ENCODE results near the gene CD300LD. TPM values are rescaled to one million over a fixed set of nuclear protein-coding genes. Genes with fewer than 3 reads are reported as not detected.

Gene CD300LD
- total RNA-seq, 1 experiment from 2014 or later = not detected

- no TSS peak for BruUV-seq (replicated peaks)
- DNase-seq (ENCODE audit: low read depth, low spot score) (no peak), ATAC-seq (no peak)
- ChIA-PET CTCF (interaction anchor here (0.5 kb wide), 1 partner anchor 44 kb away, joined by 3 read pairs; no protein-coding TSS in a partner anchor), POLR2A (no interaction called here)
- H3K27me3 ChIP-seq (ENCODE audit: control insufficient read depth, insufficient read depth, low read length) = peaks cover 2% of the 10 kb centered on the region; the same call in 1 of the 2 replicates
- intact Hi-C loops (cut with micrococcal nuclease; ENCODE audit: unreplicated experiment) (no loop called here), in situ Hi-C loops (cut with HindIII; ENCODE audit: low pct_unique_long_range_greater_than_20kb, low sequenced_read_pairs) (no loop called here)
- H3K27ac ChIP-seq (ENCODE audit: low read length) = no peak overlapping the region
- no peak for TF ChIP-seq POLR2AphosphoS5 (IDR thresholded peaks at IDR 0.05; ENCODE audit: low read depth, low read length)
- no peak for TF ChIP-seq SIN3A (IDR thresholded peaks at IDR 0.05; ENCODE audit: borderline replicate concordance, insufficient read depth, low read depth, low read length)
- TF ChIP-seq, protein P1, sequence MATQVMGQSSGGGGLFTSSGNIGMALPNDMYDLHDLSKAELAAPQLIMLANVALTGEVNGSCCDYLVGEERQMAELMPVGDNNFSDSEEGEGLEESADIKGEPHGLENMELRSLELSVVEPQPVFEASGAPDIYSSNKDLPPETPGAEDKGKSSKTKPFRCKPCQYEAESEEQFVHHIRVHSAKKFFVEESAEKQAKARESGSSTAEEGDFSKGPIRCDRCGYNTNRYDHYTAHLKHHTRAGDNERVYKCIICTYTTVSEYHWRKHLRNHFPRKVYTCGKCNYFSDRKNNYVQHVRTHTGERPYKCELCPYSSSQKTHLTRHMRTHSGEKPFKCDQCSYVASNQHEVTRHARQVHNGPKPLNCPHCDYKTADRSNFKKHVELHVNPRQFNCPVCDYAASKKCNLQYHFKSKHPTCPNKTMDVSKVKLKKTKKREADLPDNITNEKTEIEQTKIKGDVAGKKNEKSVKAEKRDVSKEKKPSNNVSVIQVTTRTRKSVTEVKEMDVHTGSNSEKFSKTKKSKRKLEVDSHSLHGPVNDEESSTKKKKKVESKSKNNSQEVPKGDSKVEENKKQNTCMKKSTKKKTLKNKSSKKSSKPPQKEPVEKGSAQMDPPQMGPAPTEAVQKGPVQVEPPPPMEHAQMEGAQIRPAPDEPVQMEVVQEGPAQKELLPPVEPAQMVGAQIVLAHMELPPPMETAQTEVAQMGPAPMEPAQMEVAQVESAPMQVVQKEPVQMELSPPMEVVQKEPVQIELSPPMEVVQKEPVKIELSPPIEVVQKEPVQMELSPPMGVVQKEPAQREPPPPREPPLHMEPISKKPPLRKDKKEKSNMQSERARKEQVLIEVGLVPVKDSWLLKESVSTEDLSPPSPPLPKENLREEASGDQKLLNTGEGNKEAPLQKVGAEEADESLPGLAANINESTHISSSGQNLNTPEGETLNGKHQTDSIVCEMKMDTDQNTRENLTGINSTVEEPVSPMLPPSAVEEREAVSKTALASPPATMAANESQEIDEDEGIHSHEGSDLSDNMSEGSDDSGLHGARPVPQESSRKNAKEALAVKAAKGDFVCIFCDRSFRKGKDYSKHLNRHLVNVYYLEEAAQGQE (IDR thresholded peaks at IDR 0.05; ENCODE audit: insufficient read depth in 1 of 2, low read depth in 2 of 2, low read length in 1 of 2) = no peak
- no peak for TF ChIP-seq TCF7L2 (IDR thresholded peaks at IDR 0.05; ENCODE audit: low read depth, low read length)
- TF ChIP-seq, protein P2, sequence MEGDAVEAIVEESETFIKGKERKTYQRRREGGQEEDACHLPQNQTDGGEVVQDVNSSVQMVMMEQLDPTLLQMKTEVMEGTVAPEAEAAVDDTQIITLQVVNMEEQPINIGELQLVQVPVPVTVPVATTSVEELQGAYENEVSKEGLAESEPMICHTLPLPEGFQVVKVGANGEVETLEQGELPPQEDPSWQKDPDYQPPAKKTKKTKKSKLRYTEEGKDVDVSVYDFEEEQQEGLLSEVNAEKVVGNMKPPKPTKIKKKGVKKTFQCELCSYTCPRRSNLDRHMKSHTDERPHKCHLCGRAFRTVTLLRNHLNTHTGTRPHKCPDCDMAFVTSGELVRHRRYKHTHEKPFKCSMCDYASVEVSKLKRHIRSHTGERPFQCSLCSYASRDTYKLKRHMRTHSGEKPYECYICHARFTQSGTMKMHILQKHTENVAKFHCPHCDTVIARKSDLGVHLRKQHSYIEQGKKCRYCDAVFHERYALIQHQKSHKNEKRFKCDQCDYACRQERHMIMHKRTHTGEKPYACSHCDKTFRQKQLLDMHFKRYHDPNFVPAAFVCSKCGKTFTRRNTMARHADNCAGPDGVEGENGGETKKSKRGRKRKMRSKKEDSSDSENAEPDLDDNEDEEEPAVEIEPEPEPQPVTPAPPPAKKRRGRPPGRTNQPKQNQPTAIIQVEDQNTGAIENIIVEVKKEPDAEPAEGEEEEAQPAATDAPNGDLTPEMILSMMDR (IDR thresholded peaks at IDR 0.05) = no peak
- no peaks in the 10 kb centered on the region for H3K4me1 ChIP-seq (ENCODE audit: control insufficient read depth, insufficient read depth, low read length)
- no peaks in the 10 kb centered on the region for H3K9me3 ChIP-seq (ENCODE audit: control insufficient read depth, insufficient read depth, low read depth, low read length)
- H3K4me3 ChIP-seq (ENCODE audit: low read depth in 2 of 2, low read length in 2 of 2) = no peak overlapping the region
- no peaks in the 10 kb centered on the region for H3K36me3 ChIP-seq (ENCODE audit: control insufficient read depth, insufficient read depth, low read length)
Measured at GRCh38 chr17:74542727-74543383, 49.2 kb downstream of the CD300LD start.

- intact Hi-C loops (cut with micrococcal nuclease; ENCODE audit: unreplicated experiment) = no loop called here
- H3K9me3 ChIP-seq (ENCODE audit: control insufficient read depth, insufficient read depth, low read depth, low read length) = no peaks in the 10 kb centered on the region
Measured at GRCh38 chr17:74542166-74542565, 49.9 kb downstream of the CD300LD start.

More at GRCh38 chr17:74542166-74542565, 49.9 kb downstream of the CD300LD start:
- Histone ChIP-seq H3K36me3 (ENCODE audit: control insufficient read depth, insufficient read depth, low read length) (no peaks in the 10 kb centered on the region), H3K4me3 (ENCODE audit: low read depth in 2 of 2, low read length in 2 of 2) (no peak overlapping the region), H3K4me1 (ENCODE audit: control insufficient read depth, insufficient read depth, low read length) (no peaks in the 10 kb centered on the region), H3K27me3 (ENCODE audit: control insufficient read depth, insufficient read depth, low read length) (peaks cover 2% of the 10 kb centered on the region; the same call in 1 of the 2 replicates), H3K27ac (ENCODE audit: low read length) (no peak overlapping the region)
- no peak for ATAC-seq
- in situ Hi-C loops (cut with HindIII; ENCODE audit: low pct_unique_long_range_greater_than_20kb, low sequenced_read_pairs) = no loop called here
- TF ChIP-seq TCF7L2 (IDR thresholded peaks at IDR 0.05; ENCODE audit: low read depth, low read length) (no peak), SIN3A (IDR thresholded peaks at IDR 0.05; ENCODE audit: borderline replicate concordance, insufficient read depth, low read depth, low read length) (no peak), POLR2AphosphoS5 (IDR thresholded peaks at IDR 0.05; ENCODE audit: low read depth, low read length) (no peak)
- TF ChIP-seq, protein P1 (IDR thresholded peaks at IDR 0.05; ENCODE audit: insufficient read depth in 1 of 2, low read depth in 2 of 2, low read length in 1 of 2) = no peak
- TF ChIP-seq, protein P2 (IDR thresholded peaks at IDR 0.05) = no peak
- ChIA-PET POLR2A (no interaction called here), CTCF (no interaction called here)
- no peak for DNase-seq (ENCODE audit: low read depth, low spot score)
- BruUV-seq (replicated peaks) = no TSS peak

All from Panc1 (cell line).